Thyroid gland (tissue), 4 donors: ENCODE data around the gene PISD. TPM values are rescaled to one million over a fixed set of nuclear protein-coding genes. Genes with fewer than 3 reads are reported as not detected.
"Not testable (repeated sequence)": the region's sequence is repeated elsewhere in the genome, so short reads cannot be mapped to it uniquely, and the experiment has no call there.

ENCODE experiments used
- DNase-seq, 2 donors: peaks; one replicate each; pipeline ENCODE4 v3.0.0-alpha.2; 2019
- H3K27ac ChIP-seq, 3 donors: fragments of 200-600 bp; sonication (generic); 1 replicate in 2 of 3; 2 replicates in 1 of 3; pipeline ENCODE4 v1.5.1; 2016 to 2019; ENCODE audit warnings: mild to moderate bottlenecking in 1 of 3, moderate library complexity in 1 of 3
- H3K27me3 ChIP-seq: fragments of 200-600 bp; sonication (generic); one replicate; pipeline ENCODE4 v1.5.1; 2019
- H3K36me3 ChIP-seq, 2 donors: fragments of 200-600 bp; sonication (generic); one replicate each; pipeline ENCODE4 v1.5.1; 2016 to 2019
- H3K4me1 ChIP-seq, 2 donors: fragments of 200-600 bp; sonication (generic); one replicate each; pipeline ENCODE4 v1.5.1; 2017 to 2019
- H3K4me3 ChIP-seq, 3 donors: fragments of 200-600 bp; sonication (generic); replicated peaks in 1 of 3; 1 replicate in 2 of 3; 2 replicates in 1 of 3; pipeline ENCODE4 v1.5.1; 2016; ENCODE audit warnings: mild to moderate bottlenecking in 1 of 3
- H3K9me3 ChIP-seq: fragments of 200-600 bp; sonication (generic); one replicate; pipeline ENCODE4 v1.5.1; 2017
- POLR2A ChIP-seq, 2 donors: fragments of 450-650 bp; IDR thresholded peaks; one replicate each; pipeline ENCODE4 v1.6.1; 2017; ENCODE audit warnings: antibody characterized with exemption in 2 of 2, mild to moderate bottlenecking in 2 of 2, moderate library complexity in 1 of 2
- WGBS, 2 donors: methylation state at CpG; one replicate each; pipeline ENCODE4 v1.1.5; 2017; 5-methylcytosine and 5-hydroxymethylcytosine counted together
- intact Hi-C: fragments of 100-400 bp; cut with DNase I; formaldehyde crosslinking; loops from one replicate; pipeline ENCODE4 v1.15.1; 2023
- total RNA-seq, 4 donors: library from RNA; depleted of rRNA; stranded (reverse); fragments of >200 nt; gene quantifications; one replicate each; pipeline ENCODE4 v1.2.3, GENCODE V29; 2016
- TF ChIP-seq, protein P1 (sequence below), 6 experiments: fragments of 200-600 bp in 3 of 6; fragments of 450-650 bp in 3 of 6; sonication (generic) in 3 of 6; IDR thresholded peaks; one replicate each; pipeline ENCODE4 v1.5.1; 2016 to 2019; ENCODE audit warnings: antibody characterized with exemption in 6 of 6, mild to moderate bottlenecking in 2 of 6, inconsistent platforms in 1 of 6, moderate library complexity in 1 of 6

The PISD gene
- total RNA-seq: 10 to 100 TPM; 34.5 to 59.0 (median 42.5) TPM

DNA sequence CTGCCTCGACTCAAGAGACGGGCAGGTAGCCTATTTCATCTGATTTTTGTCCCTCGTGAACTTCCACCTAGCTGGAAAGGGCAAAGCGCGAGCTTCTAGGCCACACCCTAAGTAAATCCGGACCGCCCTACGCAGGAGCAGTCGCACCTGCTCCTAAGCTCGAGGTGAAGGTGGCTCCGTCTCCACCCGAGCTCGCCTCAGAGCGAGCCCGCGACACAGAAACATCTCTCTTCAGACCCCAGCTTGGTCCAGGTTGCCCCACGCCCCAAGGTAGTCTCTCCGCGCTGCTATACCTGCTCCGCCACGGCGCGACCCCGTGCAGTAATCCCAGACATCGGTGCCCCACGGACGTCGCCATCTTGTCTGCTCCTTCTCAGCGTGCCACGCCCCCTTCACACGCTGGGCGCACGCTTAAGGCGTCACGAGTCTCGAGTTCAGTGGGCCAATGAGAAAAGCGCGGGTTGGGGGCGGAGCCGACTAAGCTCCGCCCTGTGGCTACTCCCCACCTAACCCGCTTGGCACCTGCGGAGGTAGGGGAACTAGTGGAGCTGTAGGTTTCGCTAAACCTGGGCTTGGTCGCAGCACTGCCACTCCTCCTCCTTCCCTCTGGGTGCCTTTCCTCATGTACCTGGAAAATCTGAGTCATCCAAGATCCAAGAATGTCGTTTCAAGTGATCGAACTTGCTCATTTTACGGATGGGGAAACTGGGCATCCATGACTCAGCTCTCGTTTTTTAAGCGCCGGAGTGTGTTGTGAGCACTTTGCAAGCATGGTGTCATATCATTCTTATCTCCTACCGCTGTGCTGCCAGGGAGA is at the start of gene PISD:
Gene PISD (minus strand): TSS at position 365 of the 817 bp plus-strand sequence. CDS start 7 bp downstream, at position 358.
- H3K36me3 ChIP-seq: no peaks in the 10 kb centered on the region
- no peaks in the 10 kb centered on the region for H3K27me3 ChIP-seq
- H3K4me1 ChIP-seq: peaks cover 11 to 13% of the 10 kb centered on the region in 2 donors
- H3K27ac ChIP-seq: peak within 1 kb of the TSS in 2 of 3 donors; percentile 24 to 39
- TF ChIP-seq, protein P1, sequence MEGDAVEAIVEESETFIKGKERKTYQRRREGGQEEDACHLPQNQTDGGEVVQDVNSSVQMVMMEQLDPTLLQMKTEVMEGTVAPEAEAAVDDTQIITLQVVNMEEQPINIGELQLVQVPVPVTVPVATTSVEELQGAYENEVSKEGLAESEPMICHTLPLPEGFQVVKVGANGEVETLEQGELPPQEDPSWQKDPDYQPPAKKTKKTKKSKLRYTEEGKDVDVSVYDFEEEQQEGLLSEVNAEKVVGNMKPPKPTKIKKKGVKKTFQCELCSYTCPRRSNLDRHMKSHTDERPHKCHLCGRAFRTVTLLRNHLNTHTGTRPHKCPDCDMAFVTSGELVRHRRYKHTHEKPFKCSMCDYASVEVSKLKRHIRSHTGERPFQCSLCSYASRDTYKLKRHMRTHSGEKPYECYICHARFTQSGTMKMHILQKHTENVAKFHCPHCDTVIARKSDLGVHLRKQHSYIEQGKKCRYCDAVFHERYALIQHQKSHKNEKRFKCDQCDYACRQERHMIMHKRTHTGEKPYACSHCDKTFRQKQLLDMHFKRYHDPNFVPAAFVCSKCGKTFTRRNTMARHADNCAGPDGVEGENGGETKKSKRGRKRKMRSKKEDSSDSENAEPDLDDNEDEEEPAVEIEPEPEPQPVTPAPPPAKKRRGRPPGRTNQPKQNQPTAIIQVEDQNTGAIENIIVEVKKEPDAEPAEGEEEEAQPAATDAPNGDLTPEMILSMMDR (IDR thresholded peaks at IDR 0.05): peak in 1 of 6 experiments; percentile 8
- peak in 1 of 2 donors; percentile 85 for TF ChIP-seq POLR2A (IDR thresholded peaks at IDR 0.05)
- DNase-seq: peak; percentile 96 to 97
- WGBS, 2 donors: 7 to 8% methylated on average over 37 to 38 of the region's 52 CpGs
- intact Hi-C loops: loop anchor here (10.0 kb wide), 3 partner anchors 93 to 317 kb away; partner anchors contain the start of genes DEPDC5, PATZ1, PRR14L and YWHAH
- no peaks in the 10 kb centered on the region for H3K9me3 ChIP-seq
- H3K4me3 ChIP-seq: peak within 1 kb of the TSS; percentile 38 to 88 (median 78)

DNA sequence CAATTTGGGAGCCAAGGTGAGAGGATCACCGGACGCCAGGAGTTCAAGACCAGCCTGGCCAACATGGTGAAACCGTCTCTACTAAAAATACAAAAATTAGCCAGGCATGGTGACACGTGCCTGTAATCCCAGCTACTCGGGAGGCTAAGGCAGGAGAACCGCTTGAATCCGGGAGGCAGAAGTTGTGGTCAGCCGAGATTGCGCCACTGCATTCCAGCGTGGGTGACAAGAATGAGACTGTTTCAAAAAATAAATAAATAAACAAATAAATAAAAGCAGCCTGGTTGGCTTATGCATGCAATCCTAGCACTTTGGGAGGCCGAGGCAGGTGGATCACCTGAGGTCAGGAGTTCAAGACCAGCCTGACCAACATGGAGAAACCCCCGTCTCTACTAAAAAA is 49.2 kb upstream of the PISD start:
- peaks cover 23 to 41% of the 10 kb centered on the region in 2 donors for H3K36me3 ChIP-seq
- H3K4me3 ChIP-seq, H3K27ac ChIP-seq, intact Hi-C loops, DNase-seq, H3K4me1 ChIP-seq, H3K27me3 ChIP-seq, H3K9me3 ChIP-seq: not testable (repeated sequence)
- 95 to 97% methylated on average over 12 of the region's 12 CpGs for WGBS, 2 donors

DNA sequence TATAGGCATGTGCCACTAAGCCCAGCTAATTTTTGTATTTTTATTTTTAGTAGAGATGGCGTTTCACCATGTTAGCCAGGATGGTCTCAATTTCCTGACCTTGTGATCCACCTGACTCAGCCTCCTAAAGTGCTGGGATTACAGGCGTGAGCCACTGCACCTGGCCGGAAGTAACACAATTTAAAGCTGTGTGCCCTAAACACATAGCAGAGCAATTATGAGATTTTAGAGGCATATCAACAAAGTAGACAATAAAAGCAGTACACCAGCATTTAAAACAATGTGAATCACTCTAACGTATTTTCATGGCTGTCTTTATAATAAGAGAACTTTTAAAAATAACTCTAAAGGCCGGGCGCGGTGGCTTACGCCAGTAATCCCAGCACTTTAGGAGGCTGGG is 45.5 kb upstream of the PISD start:
- intact Hi-C loops: no loop called here
- TF ChIP-seq, protein P1 (IDR thresholded peaks at IDR 0.05): no peak
- TF ChIP-seq POLR2A (IDR thresholded peaks at IDR 0.05): no peak
- WGBS, 2 donors: 92% methylated on average over 8 of the region's 8 CpGs
- DNase-seq: no peak
- Histone ChIP-seq H3K27ac (no peak overlapping the region), H3K27me3 (no peaks in the 10 kb centered on the region), H3K9me3 (no peaks in the 10 kb centered on the region), H3K4me3 (no peak overlapping the region), H3K36me3 (peaks cover 11 to 18% of the 10 kb centered on the region in 2 donors), H3K4me1 (no peaks in the 10 kb centered on the region)

DNA sequence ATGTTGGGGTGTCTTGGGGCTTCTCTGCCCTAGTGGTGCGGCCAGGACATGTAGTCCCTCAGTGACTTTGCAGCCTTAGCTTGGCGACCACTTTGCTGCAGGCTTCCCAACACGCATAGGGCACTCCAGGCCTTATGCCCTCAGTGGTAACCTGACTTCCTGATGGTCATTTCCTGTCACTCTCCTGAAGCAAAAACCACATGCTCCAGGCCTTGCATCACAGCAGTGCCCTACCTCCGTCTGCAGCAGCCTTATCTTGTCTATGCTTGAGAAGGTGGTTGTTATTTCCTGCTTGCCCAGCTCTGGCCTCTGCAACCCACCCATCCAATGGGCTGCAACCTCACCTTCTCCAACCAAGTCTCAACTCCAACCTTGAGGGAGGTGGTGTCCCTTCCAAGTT is 33.4 kb upstream of the PISD start:
- WGBS, 2 donors: 94% methylated on average over 3 to 4 of the region's 4 CpGs
- Histone ChIP-seq H3K36me3 (peaks cover 10 to 20% of the 10 kb centered on the region in 2 donors), H3K27me3 (no peaks in the 10 kb centered on the region), H3K27ac (no peak overlapping the region), H3K9me3 (no peaks in the 10 kb centered on the region), H3K4me1 (no peaks in the 10 kb centered on the region), H3K4me3 (no peak overlapping the region)
- intact Hi-C loops: no loop called here
- DNase-seq: no peak
- TF ChIP-seq, protein P1 (IDR thresholded peaks at IDR 0.05): no peak
- TF ChIP-seq POLR2A (IDR thresholded peaks at IDR 0.05): no peak

DNA sequence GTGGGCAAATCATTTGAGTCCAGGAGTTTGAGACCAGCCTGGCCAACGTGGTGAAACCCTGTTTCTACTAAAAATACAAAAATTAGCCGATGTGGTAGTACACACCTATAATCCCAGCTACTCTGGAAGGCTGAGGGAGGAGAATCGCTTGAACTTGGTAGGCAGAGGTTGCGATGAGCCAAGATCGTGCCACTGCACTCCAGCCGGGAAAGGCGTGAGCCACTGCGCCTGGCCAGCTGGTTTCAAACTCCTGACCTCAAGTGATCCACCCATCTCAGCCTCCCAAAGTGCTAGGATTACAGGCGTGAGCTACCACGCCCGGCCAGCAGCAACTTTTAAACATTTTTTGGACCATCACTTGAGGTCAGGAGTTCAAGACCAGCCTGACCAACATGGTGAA is 32.0 kb upstream of the PISD start:
- WGBS, 2 donors: 95% methylated on average over 11 of the region's 11 CpGs
- intact Hi-C loops, DNase-seq, H3K27me3 ChIP-seq, H3K4me3 ChIP-seq, H3K9me3 ChIP-seq, H3K27ac ChIP-seq, H3K4me1 ChIP-seq: not testable (repeated sequence)
- H3K36me3 ChIP-seq: peaks cover 10 to 17% of the 10 kb centered on the region in 2 donors

DNA sequence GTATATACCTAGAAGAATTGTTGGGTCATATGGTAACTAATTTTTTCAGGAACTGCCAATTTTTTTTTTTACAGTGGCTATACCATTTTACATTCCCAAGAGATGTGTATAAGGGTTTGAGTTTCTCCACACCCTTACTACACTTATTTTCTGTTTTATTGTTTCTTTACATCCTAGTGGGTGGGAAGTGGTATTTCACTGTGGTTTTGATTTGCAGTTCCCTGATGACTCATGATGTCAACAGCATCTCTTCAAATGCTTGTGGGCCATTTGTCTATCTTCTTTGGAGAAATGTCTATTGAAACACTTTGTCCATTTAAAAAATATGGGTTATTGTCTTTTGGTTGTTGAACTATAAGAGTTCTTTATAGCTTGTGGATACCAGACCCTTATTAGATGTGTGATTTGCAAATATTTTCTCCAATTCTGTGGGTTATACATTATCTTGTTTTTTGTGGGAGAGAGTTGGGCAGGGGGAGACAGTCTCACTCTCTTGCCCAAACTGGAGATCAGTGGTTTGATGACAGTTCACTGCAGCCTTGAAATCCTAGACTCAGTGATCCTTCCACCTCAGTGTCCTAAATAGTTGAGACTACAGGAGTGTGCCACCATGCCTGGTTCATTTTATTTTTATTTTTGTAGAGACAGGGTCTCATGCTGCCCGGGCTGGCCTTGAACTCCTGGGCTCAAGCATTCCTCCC is 30.3 kb upstream of the PISD start:
- Histone ChIP-seq H3K4me1 (no peaks in the 10 kb centered on the region), H3K27me3 (no peaks in the 10 kb centered on the region), H3K9me3 (no peaks in the 10 kb centered on the region), H3K4me3 (no peak overlapping the region), H3K27ac (no peak overlapping the region), H3K36me3 (peaks cover 12 to 15% of the 10 kb centered on the region in 2 donors)
- TF ChIP-seq POLR2A (IDR thresholded peaks at IDR 0.05): no peak
- TF ChIP-seq, protein P1 (IDR thresholded peaks at IDR 0.05): no peak
- DNase-seq: no peak
- intact Hi-C loops: no loop called here
- 95 to 96% methylated on average over 1 of the region's 1 CpG for WGBS, 2 donors
